WTC11 (cell line): ENCODE data around the gene VEGFB. TPM values are rescaled to one million over a fixed set of nuclear protein-coding genes. Genes with fewer than 3 reads are reported as not detected.

Experiments used
- ATAC-seq: fragments of 200-7000 bp; cut with Tn5 transposase; 2 replicates; pipeline ENCODE4 v1.10.0; 2021; ENCODE audit warnings: mild to moderate bottlenecking, moderate library complexity
- CTCF ChIA-PET: fragments of 300-600 bp; sonication (Branson Sonifier 250); formaldehyde crosslinking; loops from one replicate; lab custom pipeline; 2021; ENCODE audit warnings: antibody characterized with exemption; lab: Charles Lee
- POLR2A ChIA-PET: fragments of 350-600 bp; sonication (Branson Sonifier 250); formaldehyde crosslinking; loops from one replicate; lab custom pipeline; 2021; ENCODE audit warnings: antibody characterized with exemption; lab: Charles Lee
- DNase-seq: peaks from one replicate; pipeline ENCODE4 v3.0.0; 2021; ENCODE audit warnings: low spot score
- H3K27ac Mint-ChIP-seq: 2 replicates; pipeline ENCODE4 v1.8.0; 2021; ENCODE audit warnings: mixed read lengths
- H3K27me3 Mint-ChIP-seq: 2 replicates; pipeline ENCODE4 v1.8.0; 2021; ENCODE audit warnings: low read depth, mild to moderate bottlenecking, moderate library complexity, mixed read lengths
- H3K36me3 Mint-ChIP-seq: 2 replicates; pipeline ENCODE4 v1.8.0; 2021; ENCODE audit warnings: mixed read lengths
- H3K4me1 Mint-ChIP-seq: 2 replicates; pipeline ENCODE4 v1.8.0; 2022; ENCODE audit warnings: mixed read lengths
- H3K4me3 Mint-ChIP-seq: 2 replicates; pipeline ENCODE4 v1.8.0; 2021; ENCODE audit warnings: mild to moderate bottlenecking, moderate library complexity, mixed read lengths
- H3K9me3 Mint-ChIP-seq: 2 replicates; pipeline ENCODE4 v1.8.0; 2021; ENCODE audit warnings: mixed read lengths
- CREM ChIP-seq: sonication (generic); formaldehyde crosslinking; IDR thresholded peaks from 2 replicates; pipeline ENCODE4 v1.8.1; 2022; ENCODE audit warnings: mild to moderate bottlenecking, missing genetic modification reagents, moderate library complexity
- PRRX2 ChIP-seq: fragments of 250-450 bp; sonication (Bioruptor Pico); IDR thresholded peaks from 2 replicates; pipeline ENCODE4 v1.8.0; 2021; ENCODE audit warnings: mild to moderate bottlenecking
- ZBTB21 ChIP-seq: sonication (generic); formaldehyde crosslinking; IDR thresholded peaks from 2 replicates; pipeline ENCODE4 v1.8.1; 2023; ENCODE audit warnings: mild to moderate bottlenecking, missing genetic modification reagents, borderline replicate concordance
- total RNA-seq: library from RNA; stranded (reverse); gene quantifications from 3 replicates; pipeline ENCODE4 v1.2.3, GENCODE V29; 2021
- TF ChIP-seq, protein P1 (sequence below): sonication (generic); formaldehyde crosslinking; IDR thresholded peaks from 2 replicates; pipeline ENCODE4 v1.8.1; 2023; ENCODE audit warnings: mild to moderate bottlenecking, missing genetic modification reagents, borderline replicate concordance
- TF ChIP-seq, protein P2 (sequence below): fragments of 250-450 bp; sonication (Bioruptor Pico); IDR thresholded peaks from 2 replicates; pipeline ENCODE4 v1.9.0; 2021; ENCODE audit warnings: moderate library complexity, mild to moderate bottlenecking, inconsistent platforms, borderline replicate concordance
- TF ChIP-seq, protein P3 (sequence below): sonication (generic); formaldehyde crosslinking; IDR thresholded peaks from 2 replicates; pipeline ENCODE4 v1.8.0; 2022; ENCODE audit warnings: mild to moderate bottlenecking, missing genetic modification reagents
- TF ChIP-seq, protein P4 (sequence below): sonication (generic); formaldehyde crosslinking; IDR thresholded peaks from 2 replicates; pipeline ENCODE4 v1.8.0; 2022; ENCODE audit warnings: mild to moderate bottlenecking, missing genetic modification reagents
- TF ChIP-seq, protein P5 (sequence below): sonication (generic); formaldehyde crosslinking; IDR thresholded peaks from 2 replicates; pipeline ENCODE4 v1.8.0; 2023; ENCODE audit warnings: mild to moderate bottlenecking, missing genetic modification reagents
- TF ChIP-seq, protein P6 (sequence below): fragments of 250-450 bp; sonication (Bioruptor Pico); IDR thresholded peaks from 2 replicates; pipeline ENCODE4 v1.9.0; 2021; ENCODE audit warnings: mild to moderate bottlenecking, borderline replicate concordance

The VEGFB gene
- total RNA-seq, 1 experiment from 2014 or later, result 51.7 TPM

DNA sequence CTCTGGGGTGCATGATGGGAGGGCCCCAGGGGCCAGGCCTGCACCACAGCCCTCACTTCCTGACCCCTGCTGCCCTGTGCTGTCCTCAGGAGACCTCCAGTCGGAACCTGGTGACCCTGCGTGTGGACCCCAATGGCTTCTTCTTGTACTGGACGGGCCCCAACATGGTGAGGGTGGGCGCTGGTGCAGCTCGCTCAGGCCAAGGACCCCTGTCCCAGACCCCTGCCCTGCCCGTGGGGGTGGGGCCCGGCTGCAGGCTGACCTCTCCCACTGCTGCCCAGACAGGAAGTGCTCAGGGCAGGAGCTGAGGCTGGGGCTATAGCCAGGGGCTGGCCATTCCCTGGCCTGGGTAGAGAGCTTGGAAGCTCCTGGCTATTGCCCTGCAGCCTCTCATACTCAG, 19.9 kb downstream of the VEGFB start (continued):
- TF ChIP-seq, protein P1, sequence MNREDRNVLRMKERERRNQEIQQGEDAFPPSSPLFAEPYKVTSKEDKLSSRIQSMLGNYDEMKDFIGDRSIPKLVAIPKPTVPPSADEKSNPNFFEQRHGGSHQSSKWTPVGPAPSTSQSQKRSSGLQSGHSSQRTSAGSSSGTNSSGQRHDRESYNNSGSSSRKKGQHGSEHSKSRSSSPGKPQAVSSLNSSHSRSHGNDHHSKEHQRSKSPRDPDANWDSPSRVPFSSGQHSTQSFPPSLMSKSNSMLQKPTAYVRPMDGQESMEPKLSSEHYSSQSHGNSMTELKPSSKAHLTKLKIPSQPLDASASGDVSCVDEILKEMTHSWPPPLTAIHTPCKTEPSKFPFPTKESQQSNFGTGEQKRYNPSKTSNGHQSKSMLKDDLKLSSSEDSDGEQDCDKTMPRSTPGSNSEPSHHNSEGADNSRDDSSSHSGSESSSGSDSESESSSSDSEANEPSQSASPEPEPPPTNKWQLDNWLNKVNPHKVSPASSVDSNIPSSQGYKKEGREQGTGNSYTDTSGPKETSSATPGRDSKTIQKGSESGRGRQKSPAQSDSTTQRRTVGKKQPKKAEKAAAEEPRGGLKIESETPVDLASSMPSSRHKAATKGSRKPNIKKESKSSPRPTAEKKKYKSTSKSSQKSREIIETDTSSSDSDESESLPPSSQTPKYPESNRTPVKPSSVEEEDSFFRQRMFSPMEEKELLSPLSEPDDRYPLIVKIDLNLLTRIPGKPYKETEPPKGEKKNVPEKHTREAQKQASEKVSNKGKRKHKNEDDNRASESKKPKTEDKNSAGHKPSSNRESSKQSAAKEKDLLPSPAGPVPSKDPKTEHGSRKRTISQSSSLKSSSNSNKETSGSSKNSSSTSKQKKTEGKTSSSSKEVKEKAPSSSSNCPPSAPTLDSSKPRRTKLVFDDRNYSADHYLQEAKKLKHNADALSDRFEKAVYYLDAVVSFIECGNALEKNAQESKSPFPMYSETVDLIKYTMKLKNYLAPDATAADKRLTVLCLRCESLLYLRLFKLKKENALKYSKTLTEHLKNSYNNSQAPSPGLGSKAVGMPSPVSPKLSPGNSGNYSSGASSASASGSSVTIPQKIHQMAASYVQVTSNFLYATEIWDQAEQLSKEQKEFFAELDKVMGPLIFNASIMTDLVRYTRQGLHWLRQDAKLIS (CRISPR knock-in tag), result no peak
- TF ChIP-seq PRRX2 (CRISPR knock-in tag) (no peak), ZBTB21 (CRISPR knock-in tag) (no peak)
- TF ChIP-seq, protein P2, sequence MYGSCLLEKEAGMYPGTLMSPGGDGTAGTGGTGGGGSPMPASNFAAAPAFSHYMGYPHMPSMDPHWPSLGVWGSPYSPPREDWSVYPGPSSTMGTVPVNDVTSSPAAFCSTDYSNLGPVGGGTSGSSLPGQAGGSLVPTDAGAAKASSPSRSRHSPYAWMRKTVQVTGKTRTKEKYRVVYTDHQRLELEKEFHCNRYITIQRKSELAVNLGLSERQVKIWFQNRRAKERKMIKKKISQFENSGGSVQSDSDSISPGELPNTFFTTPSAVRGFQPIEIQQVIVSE, result no peak
- TF ChIP-seq, protein P3, sequence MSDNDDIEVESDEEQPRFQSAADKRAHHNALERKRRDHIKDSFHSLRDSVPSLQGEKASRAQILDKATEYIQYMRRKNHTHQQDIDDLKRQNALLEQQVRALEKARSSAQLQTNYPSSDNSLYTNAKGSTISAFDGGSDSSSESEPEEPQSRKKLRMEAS (CRISPR knock-in tag), result no peak
- TF ChIP-seq, all 79 proteins: peak for 0

DNA sequence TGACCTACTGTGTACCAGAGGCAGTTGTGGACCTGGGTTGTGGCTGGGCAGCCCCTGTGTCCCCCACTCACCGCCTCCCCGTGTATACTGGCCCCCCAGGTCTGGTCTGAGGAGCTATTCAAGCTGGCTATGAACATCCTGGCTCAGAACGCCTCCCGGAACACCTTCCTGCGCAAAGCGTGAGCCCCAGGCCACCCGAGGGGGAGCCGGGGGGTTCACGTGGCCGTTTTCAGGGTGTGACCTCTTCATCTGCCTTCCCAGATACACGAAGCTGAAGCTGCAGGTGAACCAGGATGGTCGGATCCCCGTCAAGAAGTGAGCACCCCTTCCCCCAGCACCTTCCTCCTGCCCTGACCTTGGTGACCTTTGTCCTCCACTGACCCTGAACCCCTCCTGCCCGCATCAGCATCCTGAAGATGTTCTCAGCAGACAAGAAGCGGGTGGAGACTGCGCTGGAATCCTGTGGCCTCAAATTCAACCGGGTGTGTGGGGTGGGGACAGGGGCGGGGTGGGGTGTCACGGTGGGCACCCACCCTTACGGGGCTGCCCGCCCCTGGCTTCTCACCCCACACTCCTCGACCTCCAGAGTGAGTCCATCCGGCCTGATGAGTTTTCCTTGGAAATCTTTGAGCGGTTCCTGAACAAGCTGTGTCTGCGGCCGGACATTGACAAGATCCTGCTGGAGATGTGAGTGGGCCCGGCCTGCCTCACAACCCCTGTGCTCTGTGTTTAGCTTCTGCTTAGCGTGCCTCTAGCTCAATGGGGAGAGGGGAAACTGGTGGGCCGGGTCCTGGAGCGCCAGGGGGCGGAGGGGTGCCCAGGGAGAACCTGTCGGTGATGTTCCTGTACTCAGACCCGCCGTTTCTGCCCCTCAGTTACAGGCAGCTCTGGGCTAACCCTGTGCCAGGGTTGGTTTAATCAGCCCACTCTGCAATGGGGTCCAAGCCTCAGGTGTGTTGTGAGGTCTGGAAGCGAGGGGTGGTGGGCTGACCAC, 21.0 kb downstream of the VEGFB start:
- ChIA-PET POLR2A (interaction anchor here (1.7 kb wide), 1 partner anchor 14 kb away, joined by 5 read pairs; no protein-coding TSS in a partner anchor), CTCF (interaction anchor here (1.4 kb wide), 2 partner anchors 45 to 51 kb away, joined by 3 to 6 read pairs; no protein-coding TSS in a partner anchor)
- Mint-ChIP-seq H3K27me3 (no peaks in the 10 kb centered on the region), H3K4me1 (peaks cover 16% of the 10 kb centered on the region), H3K4me3 (no peak overlapping the region), H3K36me3 (peaks cover 21% of the 10 kb centered on the region), H3K9me3 (no peaks in the 10 kb centered on the region), H3K27ac (no peak overlapping the region)
- ATAC-seq, result no peak
- TF ChIP-seq PRRX2 (CRISPR knock-in tag), result no peak
- TF ChIP-seq CREM (CRISPR knock-in tag), result no peak
- TF ChIP-seq, protein P4, sequence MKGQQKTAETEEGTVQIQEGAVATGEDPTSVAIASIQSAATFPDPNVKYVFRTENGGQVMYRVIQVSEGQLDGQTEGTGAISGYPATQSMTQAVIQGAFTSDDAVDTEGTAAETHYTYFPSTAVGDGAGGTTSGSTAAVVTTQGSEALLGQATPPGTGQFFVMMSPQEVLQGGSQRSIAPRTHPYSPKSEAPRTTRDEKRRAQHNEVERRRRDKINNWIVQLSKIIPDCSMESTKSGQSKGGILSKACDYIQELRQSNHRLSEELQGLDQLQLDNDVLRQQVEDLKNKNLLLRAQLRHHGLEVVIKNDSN (CRISPR knock-in tag), result no peak
- TF ChIP-seq, protein P3 (CRISPR knock-in tag), result no peak
- TF ChIP-seq, protein P5, sequence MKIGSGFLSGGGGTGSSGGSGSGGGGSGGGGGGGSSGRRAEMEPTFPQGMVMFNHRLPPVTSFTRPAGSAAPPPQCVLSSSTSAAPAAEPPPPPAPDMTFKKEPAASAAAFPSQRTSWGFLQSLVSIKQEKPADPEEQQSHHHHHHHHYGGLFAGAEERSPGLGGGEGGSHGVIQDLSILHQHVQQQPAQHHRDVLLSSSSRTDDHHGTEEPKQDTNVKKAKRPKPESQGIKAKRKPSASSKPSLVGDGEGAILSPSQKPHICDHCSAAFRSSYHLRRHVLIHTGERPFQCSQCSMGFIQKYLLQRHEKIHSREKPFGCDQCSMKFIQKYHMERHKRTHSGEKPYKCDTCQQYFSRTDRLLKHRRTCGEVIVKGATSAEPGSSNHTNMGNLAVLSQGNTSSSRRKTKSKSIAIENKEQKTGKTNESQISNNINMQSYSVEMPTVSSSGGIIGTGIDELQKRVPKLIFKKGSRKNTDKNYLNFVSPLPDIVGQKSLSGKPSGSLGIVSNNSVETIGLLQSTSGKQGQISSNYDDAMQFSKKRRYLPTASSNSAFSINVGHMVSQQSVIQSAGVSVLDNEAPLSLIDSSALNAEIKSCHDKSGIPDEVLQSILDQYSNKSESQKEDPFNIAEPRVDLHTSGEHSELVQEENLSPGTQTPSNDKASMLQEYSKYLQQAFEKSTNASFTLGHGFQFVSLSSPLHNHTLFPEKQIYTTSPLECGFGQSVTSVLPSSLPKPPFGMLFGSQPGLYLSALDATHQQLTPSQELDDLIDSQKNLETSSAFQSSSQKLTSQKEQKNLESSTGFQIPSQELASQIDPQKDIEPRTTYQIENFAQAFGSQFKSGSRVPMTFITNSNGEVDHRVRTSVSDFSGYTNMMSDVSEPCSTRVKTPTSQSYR (CRISPR knock-in tag), result no peak
- TF ChIP-seq, protein P6, sequence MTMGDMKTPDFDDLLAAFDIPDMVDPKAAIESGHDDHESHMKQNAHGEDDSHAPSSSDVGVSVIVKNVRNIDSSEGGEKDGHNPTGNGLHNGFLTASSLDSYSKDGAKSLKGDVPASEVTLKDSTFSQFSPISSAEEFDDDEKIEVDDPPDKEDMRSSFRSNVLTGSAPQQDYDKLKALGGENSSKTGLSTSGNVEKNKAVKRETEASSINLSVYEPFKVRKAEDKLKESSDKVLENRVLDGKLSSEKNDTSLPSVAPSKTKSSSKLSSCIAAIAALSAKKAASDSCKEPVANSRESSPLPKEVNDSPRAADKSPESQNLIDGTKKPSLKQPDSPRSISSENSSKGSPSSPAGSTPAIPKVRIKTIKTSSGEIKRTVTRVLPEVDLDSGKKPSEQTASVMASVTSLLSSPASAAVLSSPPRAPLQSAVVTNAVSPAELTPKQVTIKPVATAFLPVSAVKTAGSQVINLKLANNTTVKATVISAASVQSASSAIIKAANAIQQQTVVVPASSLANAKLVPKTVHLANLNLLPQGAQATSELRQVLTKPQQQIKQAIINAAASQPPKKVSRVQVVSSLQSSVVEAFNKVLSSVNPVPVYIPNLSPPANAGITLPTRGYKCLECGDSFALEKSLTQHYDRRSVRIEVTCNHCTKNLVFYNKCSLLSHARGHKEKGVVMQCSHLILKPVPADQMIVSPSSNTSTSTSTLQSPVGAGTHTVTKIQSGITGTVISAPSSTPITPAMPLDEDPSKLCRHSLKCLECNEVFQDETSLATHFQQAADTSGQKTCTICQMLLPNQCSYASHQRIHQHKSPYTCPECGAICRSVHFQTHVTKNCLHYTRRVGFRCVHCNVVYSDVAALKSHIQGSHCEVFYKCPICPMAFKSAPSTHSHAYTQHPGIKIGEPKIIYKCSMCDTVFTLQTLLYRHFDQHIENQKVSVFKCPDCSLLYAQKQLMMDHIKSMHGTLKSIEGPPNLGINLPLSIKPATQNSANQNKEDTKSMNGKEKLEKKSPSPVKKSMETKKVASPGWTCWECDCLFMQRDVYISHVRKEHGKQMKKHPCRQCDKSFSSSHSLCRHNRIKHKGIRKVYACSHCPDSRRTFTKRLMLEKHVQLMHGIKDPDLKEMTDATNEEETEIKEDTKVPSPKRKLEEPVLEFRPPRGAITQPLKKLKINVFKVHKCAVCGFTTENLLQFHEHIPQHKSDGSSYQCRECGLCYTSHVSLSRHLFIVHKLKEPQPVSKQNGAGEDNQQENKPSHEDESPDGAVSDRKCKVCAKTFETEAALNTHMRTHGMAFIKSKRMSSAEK (CRISPR knock-in tag), result no peak
- no peak for DNase-seq
